Nephron (organoid): ENCODE results near the gene CCDC175.

Source experiments
- H3K27ac Mint-ChIP-seq, 3 experiments: 2 replicates each; pipeline ENCODE4 v1.8.0; 2020; ENCODE audit warnings: mixed read lengths in 3 of 3, mild to moderate bottlenecking in 2 of 3, moderate library complexity in 1 of 3
- H3K27me3 Mint-ChIP-seq: 2 replicates; pipeline ENCODE4 v1.8.0; 2021; ENCODE audit warnings: low read depth, mild to moderate bottlenecking, moderate library complexity, mixed read lengths
- H3K36me3 Mint-ChIP-seq: 2 replicates; pipeline ENCODE4 v1.8.0; 2020; ENCODE audit warnings: low read depth, mixed read lengths
- H3K4me1 Mint-ChIP-seq: 2 replicates; pipeline ENCODE4 v1.8.0; 2020; ENCODE audit warnings: mixed read lengths
- H3K4me3 Mint-ChIP-seq, 3 experiments: 2 replicates each; pipeline ENCODE4 v1.8.0; 2020; ENCODE audit warnings: mild to moderate bottlenecking in 3 of 3, mixed read lengths in 3 of 3, moderate library complexity in 2 of 3
- H3K9me3 Mint-ChIP-seq: 2 replicates; pipeline ENCODE4 v1.8.0; 2020; ENCODE audit warnings: mixed read lengths
- CTCF ChIP-seq, 3 experiments: fragments of 200-600 bp; sonication (generic); IDR thresholded peaks; one replicate each; pipeline ENCODE4 v1.5.0; 2021; ENCODE audit warnings: antibody characterized with exemption in 3 of 3; ENCODE audit not compliant: unreplicated experiment in 3 of 3

Gene CCDC175

GRCh38 chr14:59595071-59595470 lies 18.5 kb upstream of the CCDC175 start:
- H3K9me3 Mint-ChIP-seq = no peaks in the 10 kb centered on the region
- H3K4me3 Mint-ChIP-seq = no peak overlapping the region
- H3K4me1 Mint-ChIP-seq = no peaks in the 10 kb centered on the region
- TF ChIP-seq CTCF (IDR thresholded peaks at IDR 0.05; ENCODE audit: unreplicated experiment in 3 of 3) = no peak
- no peaks in the 10 kb centered on the region for H3K36me3 Mint-ChIP-seq
- no peak overlapping the region for H3K27ac Mint-ChIP-seq
- no peaks in the 10 kb centered on the region for H3K27me3 Mint-ChIP-seq

GRCh38 chr14:59591641-59592370 lies 15.2 kb upstream of the CCDC175 start:
- no peak overlapping the region for H3K4me3 Mint-ChIP-seq
- no peaks in the 10 kb centered on the region for H3K9me3 Mint-ChIP-seq
- no peak for TF ChIP-seq CTCF (IDR thresholded peaks at IDR 0.05; ENCODE audit: unreplicated experiment in 3 of 3)
- H3K36me3 Mint-ChIP-seq = no peaks in the 10 kb centered on the region
- no peak overlapping the region for H3K27ac Mint-ChIP-seq
- H3K4me1 Mint-ChIP-seq = no peaks in the 10 kb centered on the region
- no peaks in the 10 kb centered on the region for H3K27me3 Mint-ChIP-seq

GRCh38 chr14:59588101-59588500 lies 11.5 kb upstream of the CCDC175 start:
- Mint-ChIP-seq H3K27me3 (no peaks in the 10 kb centered on the region), H3K27ac (no peak overlapping the region), H3K4me3 (no peak overlapping the region), H3K9me3 (no peaks in the 10 kb centered on the region), H3K36me3 (no peaks in the 10 kb centered on the region), H3K4me1 (no peaks in the 10 kb centered on the region)
- TF ChIP-seq CTCF (IDR thresholded peaks at IDR 0.05; ENCODE audit: unreplicated experiment in 3 of 3) = no peak

- Mint-ChIP-seq H3K4me3 (no peak overlapping the region), H3K36me3 (no peaks in the 10 kb centered on the region), H3K27me3 (no peaks in the 10 kb centered on the region), H3K9me3 (no peaks in the 10 kb centered on the region), H3K4me1 (no peaks in the 10 kb centered on the region), H3K27ac (no peak overlapping the region)
- TF ChIP-seq CTCF (IDR thresholded peaks at IDR 0.05; ENCODE audit: unreplicated experiment in 3 of 3) = no peak
Measured at GRCh38 chr14:59585891-59586554, 9.4 kb upstream of the CCDC175 start.

GRCh38 chr14:59583755-59584154 lies 7.1 kb upstream of the CCDC175 start:
- Mint-ChIP-seq H3K27me3 (no peaks in the 10 kb centered on the region), H3K4me1 (no peaks in the 10 kb centered on the region), H3K36me3 (no peaks in the 10 kb centered on the region), H3K9me3 (no peaks in the 10 kb centered on the region), H3K27ac (no peak overlapping the region), H3K4me3 (no peak overlapping the region)
- no peak for TF ChIP-seq CTCF (IDR thresholded peaks at IDR 0.05; ENCODE audit: unreplicated experiment in 3 of 3)
